ENCODE measurements around the gene OR11H6.
"Not testable (repeated sequence)": the region's sequence is repeated elsewhere in the genome, so short reads cannot be mapped to it uniquely, and the experiment has no call there.

Gene OR11H6

DNA sequence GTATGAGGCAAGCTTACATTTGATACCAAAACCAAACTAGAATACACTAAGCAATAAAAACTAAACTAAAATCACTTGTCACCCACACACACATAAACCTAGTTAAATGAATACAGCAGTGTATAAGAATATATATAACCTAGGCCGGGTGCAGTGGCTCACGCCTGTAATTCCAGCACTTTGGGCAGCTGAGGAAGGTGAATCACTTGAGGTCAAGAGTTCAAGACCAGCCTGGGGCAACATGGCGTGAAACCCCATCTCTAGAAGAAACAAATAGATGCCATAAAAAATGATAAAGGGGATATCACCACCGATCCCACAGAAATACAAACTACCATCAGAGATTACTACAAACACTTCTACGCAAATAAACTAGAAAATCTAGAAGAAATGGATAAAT, 40.9 kb downstream of the OR11H6 start:
- not testable (repeated sequence) for DNase-seq

- DNase-seq = no peak
Observed at GRCh38 chr14:20274062-20274461, 50.6 kb downstream of the OR11H6 start.
